Central memory CD4-positive, alpha-beta T cell (primary cell): ENCODE data around the gene CYP3A7.
A peak's percentile ranks its signal among the peaks of the same experiment; 100 is the strongest.
"Not testable (repeated sequence)": the region's sequence is repeated elsewhere in the genome, so short reads cannot be mapped to it uniquely, and the experiment has no call there.

Experiments used
- DNase-seq: peaks from one replicate; pipeline ENCODE4 v3.0.0; 2022

Gene CYP3A7

DNA sequence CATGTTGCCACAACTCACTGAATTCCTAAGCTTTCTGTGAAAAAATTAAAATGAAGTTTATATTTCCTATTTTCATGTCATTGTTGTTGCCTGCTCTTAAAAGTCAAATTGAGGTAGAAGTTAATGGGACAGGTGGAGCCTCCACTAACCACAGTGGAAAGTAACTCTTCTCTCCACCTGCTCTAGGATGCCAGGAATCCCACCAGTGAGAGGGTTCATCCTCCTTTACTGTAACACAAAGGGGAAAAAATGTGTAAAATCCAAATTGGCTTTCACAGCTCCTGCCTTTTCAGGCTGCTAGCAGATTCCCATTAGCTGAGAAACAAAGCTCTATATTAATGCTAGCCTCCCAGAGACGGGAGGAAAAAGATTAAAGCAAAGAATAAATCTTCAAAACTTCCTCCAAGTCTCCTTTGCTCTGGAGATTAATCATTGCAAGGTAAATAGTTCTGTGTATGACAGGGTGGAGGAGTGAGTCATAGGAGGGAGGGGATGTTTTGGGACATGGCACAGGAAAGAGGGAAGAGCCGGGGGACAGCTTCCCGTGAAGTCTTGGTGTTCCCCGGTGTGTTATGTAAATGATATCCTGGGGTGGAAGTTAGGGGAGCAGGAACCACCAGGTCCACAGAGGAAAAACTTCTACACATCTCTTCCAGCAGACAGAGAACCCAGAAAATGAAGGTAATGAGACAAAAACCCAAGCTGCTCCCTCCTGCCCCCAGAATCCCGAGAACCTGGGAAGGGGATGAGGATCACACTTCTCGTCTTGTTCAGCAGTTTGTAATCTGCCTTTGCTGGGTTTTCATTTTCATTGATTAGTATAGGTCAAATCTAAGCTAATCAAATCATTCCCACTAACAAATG, 35.9 kb downstream of the CYP3A7 start:
- DNase-seq = not testable (repeated sequence)

DNA sequence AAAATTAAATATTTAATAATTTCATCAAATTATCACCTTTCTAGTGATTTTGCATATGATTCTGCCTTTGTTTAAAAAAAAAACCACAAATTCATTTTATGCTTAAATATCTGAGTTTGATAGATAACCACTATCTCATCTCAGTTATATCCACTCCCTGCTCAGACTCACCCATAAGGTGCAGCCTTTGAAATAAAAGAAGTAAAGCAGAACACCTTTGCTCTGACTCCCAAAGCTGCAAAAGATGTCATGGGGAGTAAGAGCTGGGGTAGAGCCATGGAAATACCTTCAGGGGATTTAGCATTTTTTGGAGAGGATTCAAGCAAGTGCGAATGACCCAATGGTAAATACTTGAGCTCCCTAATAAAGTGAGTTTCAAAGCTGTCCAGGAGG, 40.1 kb downstream of the CYP3A7 start:
- no peak for DNase-seq

- no peak for DNase-seq
These were observed 40.6 kb downstream of the CYP3A7 start for GRCh38 chr7:99694201-99694911.

DNA sequence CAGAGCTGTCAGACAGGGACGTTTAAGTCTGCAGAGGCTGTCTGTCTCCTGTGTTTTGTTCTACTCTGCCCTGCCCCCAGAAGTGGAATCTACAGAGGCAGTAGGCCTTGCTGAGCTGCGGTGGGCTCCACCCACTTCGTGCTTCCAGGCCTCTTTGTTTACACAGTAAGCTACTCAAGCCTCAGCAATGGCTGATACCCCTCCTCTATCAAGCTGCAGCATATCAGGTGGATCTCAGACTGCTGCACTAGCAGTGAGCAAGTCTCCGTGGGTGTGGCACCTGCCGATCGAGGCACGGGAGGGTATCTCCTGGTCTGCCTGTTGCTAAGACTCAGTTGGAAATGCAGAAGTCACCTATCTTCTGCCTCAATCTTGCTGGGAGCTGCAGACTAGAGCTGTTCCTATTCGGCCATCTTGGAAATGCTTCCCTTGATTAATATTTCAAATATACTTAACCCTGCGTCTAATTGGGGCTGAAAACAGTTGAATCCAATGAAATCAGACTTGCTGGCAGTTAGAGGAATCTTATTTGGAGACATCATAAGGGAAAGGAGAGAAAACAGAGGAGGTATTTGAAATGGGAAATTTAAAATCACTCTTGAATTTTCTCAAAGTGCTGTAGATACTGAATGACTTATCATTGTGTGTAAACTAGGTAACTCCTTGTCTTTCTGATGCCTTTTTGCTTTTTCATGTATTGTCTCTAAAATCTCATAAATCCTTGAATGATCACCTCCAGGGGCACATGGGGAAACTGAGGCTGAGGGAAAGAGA, 41.4 kb downstream of the CYP3A7 start:
- DNase-seq = peak; percentile 3

DNA sequence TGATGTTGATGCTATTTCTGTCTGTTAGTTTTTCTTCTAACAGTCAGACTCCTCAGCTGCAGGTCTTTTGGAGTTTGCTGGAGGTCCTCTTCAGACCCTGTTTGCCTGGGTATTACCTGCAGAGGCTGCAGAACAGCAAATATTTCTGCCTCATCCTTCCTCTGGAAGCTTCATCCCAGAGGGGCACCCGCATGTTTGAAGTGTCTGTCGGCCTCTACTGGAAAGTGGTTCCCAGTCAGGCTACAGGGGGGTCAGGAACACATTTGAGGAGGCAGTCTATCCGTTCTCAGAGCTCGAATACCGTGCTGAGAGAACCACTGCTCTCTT, 41.9 kb downstream of the CYP3A7 start:
- DNase-seq = no peak

GRCh38 chr7:99692563-99692962, 42.4 kb downstream of the CYP3A7 start:
- not testable (repeated sequence) for DNase-seq

DNA sequence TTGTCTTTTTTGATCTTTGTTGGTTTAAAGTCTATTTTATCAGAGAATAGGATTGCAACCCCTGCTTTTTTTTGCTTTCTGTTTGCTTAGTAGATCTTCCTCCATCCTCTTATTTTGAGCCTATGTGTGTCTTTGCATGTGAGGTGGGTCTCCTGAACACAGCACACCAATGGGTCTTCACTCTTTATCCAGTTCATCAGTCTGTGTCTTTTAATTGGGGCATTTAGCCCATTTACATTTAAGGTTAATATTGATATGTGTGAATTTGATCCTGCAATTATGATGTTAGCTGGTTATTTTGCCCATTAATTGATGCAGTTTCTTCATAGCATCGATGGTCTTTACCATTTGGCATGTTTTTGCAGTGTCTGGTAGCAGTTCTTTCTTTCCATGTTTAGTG, 43.3 kb downstream of the CYP3A7 start:
- not testable (repeated sequence) for DNase-seq

- not testable (repeated sequence) for DNase-seq
These were observed 44.1 kb downstream of the CYP3A7 start for GRCh38 chr7:99690918-99691317.

GRCh38 chr7:99685871-99686608, 49.0 kb downstream of the CYP3A7 start:
- DNase-seq = not testable (repeated sequence)

DNA sequence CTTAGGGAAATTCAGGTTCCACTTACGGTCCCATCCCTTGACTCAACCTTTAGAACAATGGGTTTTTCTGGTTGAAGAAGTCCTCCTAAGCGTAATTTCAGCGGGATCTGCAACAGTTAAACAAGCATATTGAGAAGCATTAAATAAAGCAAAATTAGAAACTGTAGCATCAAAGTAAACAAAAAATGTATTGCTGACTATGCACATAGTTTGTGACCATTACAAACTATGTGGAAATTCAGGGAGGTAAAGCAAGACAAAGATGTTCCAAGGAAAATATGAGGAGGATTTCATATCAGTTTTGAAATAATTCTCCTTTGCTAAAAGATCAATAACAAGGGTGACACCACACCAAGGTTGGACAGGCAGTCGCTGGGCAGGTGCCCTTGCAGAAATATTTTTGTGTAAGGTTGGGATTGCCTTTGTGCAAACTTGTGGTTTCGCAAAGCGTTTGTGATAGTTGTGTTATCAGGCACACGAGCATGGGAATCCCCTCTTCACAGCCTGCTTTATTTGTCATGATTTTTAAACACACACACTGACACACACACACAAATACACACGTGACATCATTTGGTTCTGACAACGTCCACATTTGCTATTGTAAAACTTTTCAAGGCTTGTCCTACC, 49.8 kb downstream of the CYP3A7 start:
- no peak for DNase-seq

- DNase-seq = no peak
These were observed 55.4 kb downstream of the CYP3A7 start, which contains the start of gene CYP3A5 for GRCh38 chr7:99679400-99680191. Gene CYP3A5, minus strand, starts transcription at chr7:99679996. Its CDS starts 100 bp downstream, at chr7:99679896.

GRCh38 chr7:99679032-99679399, 56.0 kb downstream of the CYP3A7 start:
- no peak for DNase-seq

DNA sequence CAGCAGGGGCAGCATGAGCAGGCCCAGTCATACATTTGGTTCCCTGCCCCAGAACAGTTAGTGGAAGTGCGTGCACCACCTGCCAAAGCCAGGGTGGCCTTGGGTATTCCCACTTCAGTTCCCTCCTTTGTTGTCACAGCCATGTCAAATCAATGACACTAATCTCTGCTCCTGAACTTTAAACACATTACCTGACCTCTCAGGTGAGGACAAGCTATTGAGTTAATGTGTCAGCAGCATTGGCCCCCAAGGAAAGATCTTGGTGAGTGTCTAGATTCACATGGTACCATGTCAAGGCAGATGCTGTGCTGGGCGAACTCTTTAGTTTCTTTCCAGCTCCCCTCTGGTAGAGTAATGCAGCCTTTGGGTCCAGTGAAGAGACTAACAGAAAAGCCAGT, 57.3 kb downstream of the CYP3A7 start:
- DNase-seq = no peak

GRCh38 chr7:99677013-99677647, 57.9 kb downstream of the CYP3A7 start:
- DNase-seq = no peak

DNA sequence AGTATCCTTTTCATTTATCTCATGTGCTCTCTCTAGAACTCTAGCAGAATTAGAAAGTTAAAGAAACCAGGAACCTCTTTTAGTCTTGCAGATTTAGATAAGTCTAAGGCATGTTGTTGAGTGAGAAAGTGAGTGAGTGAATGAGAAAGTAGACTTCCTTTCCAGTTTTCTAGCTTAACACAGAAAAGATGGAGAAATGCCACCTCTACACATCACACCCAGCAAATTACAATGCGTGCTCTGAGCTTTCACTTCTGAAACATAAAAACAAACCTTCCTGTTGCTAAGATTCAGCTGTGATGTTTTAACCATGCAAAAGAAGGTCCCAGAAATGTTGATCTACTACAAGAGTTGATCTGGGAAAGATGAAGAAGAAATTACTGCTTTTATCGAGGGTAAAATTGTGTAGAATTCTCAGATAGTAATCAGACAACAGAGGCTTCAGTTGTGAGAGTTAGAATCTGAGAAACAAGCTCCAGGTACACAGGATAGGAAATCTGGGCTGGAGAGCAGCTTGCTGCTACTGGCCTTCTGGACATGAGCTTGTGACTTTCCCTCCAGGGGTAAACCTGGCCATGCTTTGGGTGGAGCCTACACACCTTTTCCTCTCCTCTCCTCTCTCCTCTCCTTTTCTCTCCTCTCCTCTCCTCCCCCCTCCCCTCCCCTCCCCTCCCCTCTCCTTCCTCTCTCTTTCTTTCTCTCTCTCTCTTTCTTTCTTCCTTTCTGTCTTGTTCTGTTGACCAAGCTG, 59.8 kb downstream of the CYP3A7 start:
- DNase-seq = no peak

DNA sequence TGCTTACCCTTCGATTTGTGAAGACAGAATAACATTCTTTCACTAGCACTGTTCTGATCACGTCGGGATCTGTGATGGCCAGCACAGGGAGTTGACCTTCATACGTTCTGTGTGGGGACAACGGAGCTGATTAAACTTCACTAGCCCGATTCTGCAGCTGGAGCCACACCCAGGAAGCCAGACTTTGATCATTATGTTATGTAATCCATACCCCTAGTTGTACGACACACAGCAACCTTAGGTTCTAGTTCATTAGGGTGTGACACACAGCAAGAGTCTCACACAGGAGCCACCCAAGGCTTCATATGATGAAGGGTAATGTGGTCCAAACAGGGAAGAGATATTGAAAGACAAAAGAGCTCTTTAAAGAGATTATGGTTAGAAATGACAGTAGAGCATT, 62.4 kb downstream of the CYP3A7 start:
- DNase-seq = no peak

- no peak for DNase-seq
These were observed 65.2 kb downstream of the CYP3A7 start for GRCh38 chr7:99669782-99670181.

DNA sequence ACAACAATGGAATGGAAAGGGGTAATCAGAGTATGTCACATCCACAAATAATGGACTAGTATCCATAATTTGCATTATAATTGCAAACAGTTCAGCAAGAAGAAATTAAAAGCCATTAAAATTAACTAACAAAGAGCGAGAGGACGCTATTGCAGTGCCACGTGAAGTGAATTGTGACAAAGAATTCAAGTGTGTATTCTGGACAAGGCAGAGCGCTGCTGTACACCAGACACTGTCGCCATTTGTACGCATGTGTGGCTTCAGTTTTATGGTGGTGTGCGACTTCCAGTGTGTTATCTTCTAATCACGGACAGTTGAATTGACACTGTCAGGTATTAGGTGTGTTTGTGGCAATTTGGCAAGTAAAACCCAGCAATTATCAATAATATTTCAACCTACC, 66.5 kb downstream of the CYP3A7 start:
- no peak for DNase-seq

DNA sequence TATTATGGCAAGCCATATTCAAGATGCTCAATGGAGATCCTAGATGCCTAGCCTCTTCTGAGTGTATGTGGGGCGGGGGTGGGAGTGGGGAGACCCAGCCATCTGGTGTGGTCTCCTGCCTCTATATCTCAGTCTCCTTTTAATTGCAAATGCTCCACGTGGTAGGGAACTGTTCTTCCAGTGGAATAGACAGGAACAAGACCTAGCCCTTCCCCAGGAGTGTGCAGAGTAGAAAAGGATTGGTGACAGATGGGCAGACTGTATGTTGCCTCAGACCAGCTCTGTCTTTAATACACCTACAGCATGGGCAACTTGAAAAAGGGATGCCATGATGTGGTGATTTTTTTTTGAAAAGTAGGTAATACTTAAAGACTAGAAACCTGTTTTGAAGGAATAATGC, 67.8 kb downstream of the CYP3A7 start:
- DNase-seq = no peak

DNA sequence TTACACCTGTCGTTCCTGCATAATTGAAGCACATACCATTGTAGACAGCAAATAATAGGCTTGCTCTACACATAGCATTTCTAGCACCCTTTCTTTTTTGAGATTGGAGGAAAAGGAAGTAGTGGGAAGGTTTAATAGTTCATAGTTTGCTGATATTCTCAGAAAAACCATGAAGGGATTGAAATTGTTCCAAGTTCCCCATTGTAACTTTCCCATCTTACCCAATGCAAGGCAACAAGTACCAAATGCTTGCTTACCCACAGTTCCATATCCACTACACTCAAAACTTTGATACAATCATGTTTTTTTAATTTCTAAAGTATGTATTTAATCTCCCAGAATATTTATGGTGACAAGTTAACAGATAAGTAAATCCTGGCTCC, 69.0 kb downstream of the CYP3A7 start:
- DNase-seq = no peak
